B cell (primary cell): ENCODE data around the gene BLM. TPM values are rescaled to one million over a fixed set of nuclear protein-coding genes. Genes with fewer than 3 reads are reported as not detected.

Experiments used
- ATAC-seq: fragments of 200-7000 bp; cut with Tn5 transposase; one replicate; pipeline ENCODE4 v1.10.0; 2021; ENCODE audit warnings: low read depth, mild to moderate bottlenecking, moderate number of reproducible peaks, moderate library complexity
- CTCF ChIA-PET: fragments of 350-600 bp; sonication (Branson Sonifier 250); formaldehyde crosslinking; loops from one replicate; lab custom pipeline; 2021; ENCODE audit warnings: antibody characterized with exemption, inconsistent platforms; lab: Charles Lee
- POLR2A ChIA-PET: fragments of 350-600 bp; sonication (Branson Sonifier 250); formaldehyde crosslinking; loops from one replicate; lab custom pipeline; 2021; ENCODE audit warnings: antibody characterized with exemption; lab: Charles Lee
- DNase-seq: peaks from one replicate; pipeline ENCODE4 v3.0.0; 2013
- H2AFZ ChIP-seq: 2 replicates; pipeline ENCODE4 v1.6.1; 2012; ENCODE audit warnings: mild to moderate bottlenecking, low read depth, low read length; ENCODE audit not compliant: insufficient read depth, poor library complexity, severe bottlenecking
- H3K27ac ChIP-seq, 2 donors: 1 replicate in 1 of 2; 2 replicates in 1 of 2; pipeline ENCODE4 v1.5.1; 2012 to 2013; ENCODE audit warnings: low read length in 2 of 2, mild to moderate bottlenecking in 2 of 2, moderate library complexity in 1 of 2
- H3K27me3 ChIP-seq, 4 experiments: fragments of 200-600 bp in 1 of 4; sonication (generic) in 1 of 4; replicated peaks in 1 of 4; 1 replicate in 2 of 4; 2 replicates in 2 of 4; pipeline versions ENCODE4 v1.6.1 to v1.7.0; 2013 to 2016; ENCODE audit warnings: low read length in 3 of 4, mild to moderate bottlenecking in 2 of 4, mixed read lengths in 1 of 4, moderate library complexity in 1 of 4; ENCODE audit not compliant: insufficient read depth in 4 of 4, control insufficient read depth in 3 of 4; ENCODE audit errors: control extremely low read depth in 1 of 4
- H3K36me3 ChIP-seq, 2 experiments: replicated peaks in 1 of 2; 1 replicate in 1 of 2; 2 replicates in 1 of 2; pipeline versions ENCODE4 v1.6.1 to v1.7.1; 2013; ENCODE audit warnings: low read length in 1 of 2; ENCODE audit not compliant: insufficient read depth in 2 of 2, control insufficient read depth in 1 of 2; ENCODE audit errors: control extremely low read depth in 1 of 2, extremely low read depth in 1 of 2
- H3K4me1 ChIP-seq, 2 donors: fragments of 200-600 bp in 1 of 2; sonication (generic) in 1 of 2; 1 replicate in 1 of 2; 2 replicates in 1 of 2; pipeline versions ENCODE4 v1.5.1 to v1.6.1; 2013 to 2017; ENCODE audit warnings: low read length in 2 of 2; ENCODE audit not compliant: control insufficient read depth in 2 of 2, insufficient read depth in 2 of 2
- H3K4me2 ChIP-seq: replicated peaks from 2 replicates; pipeline ENCODE3; 2012; ENCODE audit warnings: mild to moderate bottlenecking, low read depth, low read length; ENCODE audit not compliant: poor library complexity, severe bottlenecking
- H3K4me3 ChIP-seq, 5 experiments: fragments of 200-600 bp in 1 of 5; sonication (generic) in 1 of 5; 1 replicate in 3 of 5; 2 replicates in 2 of 5; pipeline versions ENCODE4 v1.5.1 to v1.7.0; 2011 to 2016; ENCODE audit warnings: low read length in 4 of 5, mild to moderate bottlenecking in 4 of 5, low read depth in 2 of 5, control low read depth in 1 of 5, moderate library complexity in 1 of 5; ENCODE audit not compliant: insufficient read depth in 1 of 5; ENCODE audit errors: control extremely low read depth in 1 of 5, extremely low read depth in 1 of 5
- H3K79me2 ChIP-seq: fragments of 200-600 bp; sonication (generic); one replicate; pipeline ENCODE4 v1.6.0; 2016; ENCODE audit warnings: low read length; ENCODE audit not compliant: control insufficient read depth, insufficient read depth
- H3K9ac ChIP-seq: fragments of 200-600 bp; sonication (generic); 2 replicates; pipeline ENCODE4 v1.6.1; 2017; ENCODE audit warnings: mild to moderate bottlenecking, low read length, moderate library complexity
- H3K9me3 ChIP-seq, 3 donors: one replicate each; pipeline versions ENCODE4 v1.6.1 to v1.7.1; 2013; ENCODE audit warnings: low read length in 2 of 3; ENCODE audit not compliant: control insufficient read depth in 2 of 3, insufficient read depth in 1 of 3; ENCODE audit errors: control extremely low read depth in 1 of 3
- H4K20me1 ChIP-seq: 2 replicates; pipeline ENCODE4 v1.6.0; 2012; ENCODE audit warnings: mild to moderate bottlenecking, low read length; ENCODE audit not compliant: insufficient read depth, control insufficient read depth, poor library complexity, severe bottlenecking
- H3K27ac Mint-ChIP-seq: one replicate; pipeline ENCODE4 v1.8.0; 2021; ENCODE audit warnings: mixed read lengths
- H3K27me3 Mint-ChIP-seq: one replicate; pipeline ENCODE4 v1.8.0; 2021; ENCODE audit warnings: mixed read lengths
- H3K4me1 Mint-ChIP-seq: one replicate; pipeline ENCODE4 v1.8.0; 2021; ENCODE audit warnings: mixed read lengths
- H3K4me3 Mint-ChIP-seq: one replicate; pipeline ENCODE4 v1.8.0; 2021; ENCODE audit warnings: mixed read lengths
- H3K9me3 Mint-ChIP-seq: one replicate; pipeline ENCODE4 v1.8.0; 2022; ENCODE audit warnings: mixed read lengths; ENCODE audit not compliant: insufficient read depth
- CTCF ChIP-seq: fragments of 200-600 bp; IDR thresholded peaks from one replicate; pipeline ENCODE4 v1.8.0; 2022; ENCODE audit warnings: antibody characterized with exemption, mild to moderate bottlenecking
- EZH2 ChIP-seq: IDR thresholded peaks from 2 replicates; pipeline ENCODE4 v1.6.1; 2012; ENCODE audit warnings: borderline replicate concordance, low read depth, mild to moderate bottlenecking, moderate library complexity, low read length; ENCODE audit not compliant: insufficient read depth, poor library complexity, severe bottlenecking
- WGBS: methylation state at CpG from one replicate; pipeline ENCODE4 v1.1.5; 2013; ENCODE audit warnings: missing lambda C conversion rate; ENCODE audit not compliant: insufficient coverage; 5-methylcytosine and 5-hydroxymethylcytosine counted together
- intact Hi-C: fragments of 100-400 bp; cut with micrococcal nuclease; formaldehyde crosslinking; loops from one replicate; pipeline ENCODE4 v1.10.0; 2022
- polyA plus RNA-seq: library from polyadenylated mRNA; depleted of rRNA; stranded (reverse); fragments of >200 nt; gene quantifications from 2 replicates; pipeline ENCODE4 v1.2.3, GENCODE V29; 2012
- total RNA-seq, 2 donors: library from RNA; stranded (reverse); fragments of 120-200 nt in 1 of 2; gene quantifications; 1 replicate in 1 of 2; 2 replicates in 1 of 2; pipeline versions ENCODE4 v1.2.3 to v1.2.4, GENCODE V29; 2013 to 2022

BLM gene
- total and polyA plus RNA-seq, 2 donors (not counting 1 experiment from before 2014, with no cell fraction given) = 5.2 to 17.4 TPM

GRCh38 chr15:90760661-90761232 is 43.6 kb downstream of the BLM start:
- Histone ChIP-seq H3K27ac (no peak overlapping the region), H2AFZ (no peak overlapping the region), H3K79me2 (no peaks in the 10 kb centered on the region), H3K36me3 (peaks cover 13 to 46% of the 10 kb centered on the region in 2 experiments), H3K4me2 (no peak overlapping the region), H3K27me3 (no peaks in the 10 kb centered on the region), H3K9ac (no peak overlapping the region), H4K20me1 (no peaks in the 10 kb centered on the region), H3K4me1 (no peaks in the 10 kb centered on the region), H3K9me3 (no peaks in the 10 kb centered on the region), H3K4me3 (no peak overlapping the region)
- intact Hi-C loops = no loop called here
- ATAC-seq (no peak), DNase-seq (no peak)
- ChIA-PET CTCF (no interaction called here), POLR2A (no interaction called here)
- peaks cover 3% of the 10 kb centered on the region for H3K4me1 Mint-ChIP-seq
- TF ChIP-seq EZH2 (no peak), CTCF (no peak)
- H3K27me3 Mint-ChIP-seq = no peaks in the 10 kb centered on the region
- WGBS = no CpG with 5 or more reads among the region's 1 CpG
- H3K9me3 Mint-ChIP-seq = no peaks in the 10 kb centered on the region
- H3K27ac Mint-ChIP-seq = no peak overlapping the region
- no peak overlapping the region for H3K4me3 Mint-ChIP-seq

- POLR2A ChIA-PET = no interaction called here
- H3K4me1 ChIP-seq = no peaks in the 10 kb centered on the region
- peaks cover 15 to 42% of the 10 kb centered on the region in 2 experiments for H3K36me3 ChIP-seq
- H3K79me2 ChIP-seq = no peaks in the 10 kb centered on the region
- H3K27me3 ChIP-seq = no peaks in the 10 kb centered on the region
- H3K27me3 Mint-ChIP-seq = no peaks in the 10 kb centered on the region
- no peak overlapping the region for H3K4me2 ChIP-seq
- H4K20me1 ChIP-seq = no peaks in the 10 kb centered on the region
- TF ChIP-seq CTCF (no peak), EZH2 (no peak)
- ATAC-seq = no peak
- H3K27ac Mint-ChIP-seq = no peak overlapping the region
- DNase-seq = no peak
- intact Hi-C loops = no loop called here
- H3K4me3 Mint-ChIP-seq = no peak overlapping the region
- H3K4me1 Mint-ChIP-seq = peaks cover 3% of the 10 kb centered on the region
- H3K9ac ChIP-seq = no peak overlapping the region
- WGBS = 100% methylated on average over 1 of the region's 3 CpGs
- no peak overlapping the region for H3K4me3 ChIP-seq
- H3K9me3 Mint-ChIP-seq = no peaks in the 10 kb centered on the region
- no peak overlapping the region for H3K27ac ChIP-seq
- H3K9me3 ChIP-seq = no peaks in the 10 kb centered on the region
- H2AFZ ChIP-seq = no peak overlapping the region
- CTCF ChIA-PET = interaction anchor here (1.1 kb wide), 1 partner anchor 124 kb away, joined by 3 read pairs; no protein-coding TSS in a partner anchor
Observed at GRCh38 chr15:90761629-90762028, 44.5 kb downstream of the BLM start.
